H9 (cell line): ENCODE measurements around the gene ARPC5L. TPM values are rescaled to one million over a fixed set of nuclear protein-coding genes. Genes with fewer than 3 reads are reported as not detected.
"Not testable (repeated sequence)": the region's sequence is repeated elsewhere in the genome, so short reads cannot be mapped to it uniquely, and the experiment has no call there.

Experiments
- DNase-seq: peaks from one replicate; pipeline ENCODE4 v3.0.0-alpha.2; 2017
- H2AFZ ChIP-seq: one replicate; pipeline ENCODE4 v1.6.1; 2013; ENCODE audit warnings: mild to moderate bottlenecking, low read length, control low read depth, moderate library complexity
- H2AK5ac ChIP-seq: 2 replicates; pipeline ENCODE4 v1.6.1; 2013; ENCODE audit warnings: low read length, control low read depth, mixed read lengths; ENCODE audit not compliant: insufficient read length
- H2BK120ac ChIP-seq: one replicate; pipeline ENCODE4 v1.6.1; 2013; ENCODE audit warnings: low read depth, mild to moderate bottlenecking, low read length, control low read depth, inconsistent platforms; ENCODE audit not compliant: poor library complexity, severe bottlenecking
- H2BK12ac ChIP-seq: 2 replicates; pipeline ENCODE4 v1.6.1; 2013; ENCODE audit warnings: low read length, control low read depth, mixed read lengths, low read depth; ENCODE audit not compliant: insufficient read length
- H2BK15ac ChIP-seq: 2 replicates; pipeline ENCODE4 v1.6.1; 2013; ENCODE audit warnings: low read depth, low read length, control low read depth
- H2BK20ac ChIP-seq: one replicate; pipeline ENCODE4 v1.6.1; 2013; ENCODE audit warnings: low read depth, mild to moderate bottlenecking, low read length, control low read depth, inconsistent platforms; ENCODE audit not compliant: poor library complexity, severe bottlenecking
- H2BK5ac ChIP-seq: 2 replicates; pipeline ENCODE4 v1.6.1; 2013; ENCODE audit warnings: low read length, control low read depth, mixed read lengths; ENCODE audit not compliant: insufficient read length
- H3K14ac ChIP-seq: 2 replicates; pipeline ENCODE4 v1.6.1; 2013; ENCODE audit warnings: low read length, control low read depth; ENCODE audit not compliant: insufficient read depth
- H3K18ac ChIP-seq: 2 replicates; pipeline ENCODE4 v1.6.1; 2013; ENCODE audit warnings: low read depth, mild to moderate bottlenecking, mixed read lengths, low read length, control low read depth; ENCODE audit not compliant: insufficient read length
- H3K23ac ChIP-seq: 2 replicates; pipeline ENCODE4 v1.6.1; 2013; ENCODE audit warnings: low read length, control low read depth, mixed read lengths, low read depth; ENCODE audit not compliant: insufficient read length
- H3K23me2 ChIP-seq: 2 replicates; pipeline ENCODE4 v1.6.1; 2013; ENCODE audit warnings: low read depth, mild to moderate bottlenecking, mixed read lengths, low read length, control low read depth; ENCODE audit not compliant: insufficient read length, poor library complexity, severe bottlenecking
- H3K27ac ChIP-seq: 2 replicates; pipeline ENCODE4 v1.5.1; 2013; ENCODE audit warnings: low read length, control low read depth, mixed read lengths, low read depth; ENCODE audit not compliant: insufficient read length
- H3K27me3 ChIP-seq: 2 replicates; pipeline ENCODE4 v1.6.1; 2013; ENCODE audit warnings: low read length, control low read depth, inconsistent platforms; ENCODE audit not compliant: insufficient read depth
- H3K4ac ChIP-seq: 2 replicates; pipeline ENCODE4 v1.6.1; 2013; ENCODE audit warnings: low read depth, mild to moderate bottlenecking, control low read depth, inconsistent platforms, low read length, moderate library complexity
- H3K4me1 ChIP-seq: 2 replicates; pipeline ENCODE4 v1.6.1; 2013; ENCODE audit warnings: low read length, control low read depth, inconsistent platforms; ENCODE audit not compliant: insufficient read depth
- H3K4me2 ChIP-seq: 2 replicates; pipeline ENCODE4 v1.6.1; 2013; ENCODE audit warnings: low read length, control low read depth, mixed read lengths; ENCODE audit not compliant: insufficient read length, insufficient read depth
- H3K56ac ChIP-seq: 2 replicates; pipeline ENCODE4 v1.6.1; 2013; ENCODE audit warnings: low read depth, mild to moderate bottlenecking, mixed read lengths, low read length, control low read depth; ENCODE audit not compliant: insufficient read length
- H3K79me1 ChIP-seq: 2 replicates; pipeline ENCODE4 v1.6.1; 2013; ENCODE audit warnings: low read depth, mild to moderate bottlenecking, moderate library complexity, low read length, control low read depth, inconsistent platforms; ENCODE audit not compliant: insufficient read depth, poor library complexity, severe bottlenecking
- H3K79me2 ChIP-seq: 2 replicates; pipeline ENCODE4 v1.6.1; 2013; ENCODE audit warnings: low read length, control low read depth, inconsistent platforms; ENCODE audit not compliant: insufficient read depth
- H3K9ac ChIP-seq: 2 replicates; pipeline ENCODE4 v1.6.1; 2013; ENCODE audit warnings: low read length, control low read depth, mixed read lengths; ENCODE audit not compliant: insufficient read length; ENCODE audit errors: extremely low read depth
- H3K9me3 ChIP-seq: one replicate; pipeline ENCODE4 v1.6.1; 2013; ENCODE audit warnings: low read depth, low read length, inconsistent platforms; ENCODE audit not compliant: control insufficient read depth
- H3T11ph ChIP-seq: one replicate; pipeline ENCODE4 v1.6.1; 2013; ENCODE audit warnings: mild to moderate bottlenecking, low read length, control low read depth, inconsistent platforms
- H4K20me1 ChIP-seq: one replicate; pipeline ENCODE4 v1.6.1; 2013; ENCODE audit not compliant: control insufficient read depth, insufficient read length, insufficient read depth
- H4K5ac ChIP-seq: 2 replicates; pipeline ENCODE4 v1.6.1; 2013; ENCODE audit warnings: low read depth, mild to moderate bottlenecking, mixed read lengths, low read length, control low read depth; ENCODE audit not compliant: insufficient read length
- H4K8ac ChIP-seq: replicated peaks from 2 replicates; pipeline ENCODE4 v1.6.1; 2013; ENCODE audit warnings: low read length, control low read depth, mixed read lengths, low read depth; ENCODE audit not compliant: insufficient read length
- H4K91ac ChIP-seq: 2 replicates; pipeline ENCODE4 v1.6.1; 2013; ENCODE audit warnings: low read depth, mild to moderate bottlenecking, moderate library complexity, mixed read lengths, low read length, control low read depth; ENCODE audit not compliant: insufficient read length
- H3K27ac Mint-ChIP-seq, 3 experiments: 2 replicates in 2 of 3; 3 replicates in 1 of 3; pipeline ENCODE4 v1.8.0; 2020 to 2021; ENCODE audit warnings: mixed read lengths in 3 of 3, mild to moderate bottlenecking in 1 of 3, moderate library complexity in 1 of 3
- H3K27me3 Mint-ChIP-seq: 2 replicates; pipeline ENCODE4 v1.8.0; 2021; ENCODE audit warnings: low read depth, mild to moderate bottlenecking, moderate library complexity, mixed read lengths
- H3K36me3 Mint-ChIP-seq, 3 experiments: 2 replicates in 2 of 3; 3 replicates in 1 of 3; pipeline ENCODE4 v1.8.0; 2020 to 2021; ENCODE audit warnings: low read depth in 3 of 3, mixed read lengths in 3 of 3; ENCODE audit not compliant: insufficient read depth in 1 of 3
- H3K4me1 Mint-ChIP-seq, 2 experiments: 2 replicates each; pipeline ENCODE4 v1.8.0; 2020; ENCODE audit warnings: mixed read lengths in 2 of 2
- H3K4me3 Mint-ChIP-seq, 2 experiments: 2 replicates in 1 of 2; 3 replicates in 1 of 2; pipeline ENCODE4 v1.8.0; 2020 to 2021; ENCODE audit warnings: mild to moderate bottlenecking in 2 of 2, mixed read lengths in 2 of 2, moderate library complexity in 1 of 2
- H3K9me3 Mint-ChIP-seq, 2 experiments: 2 replicates in 1 of 2; 3 replicates in 1 of 2; pipeline ENCODE4 v1.8.0; 2020; ENCODE audit warnings: mild to moderate bottlenecking in 2 of 2, mixed read lengths in 2 of 2, moderate library complexity in 1 of 2
- WGBS: extraction: QIAGEN DNeasy Blood & Tissue Kit; methylation state at CpG from one replicate; pipeline ENCODE4 v1.1.7; 2013; ENCODE audit warnings: missing lambda C conversion rate, low lambda C conversion rate, mixed read lengths; ENCODE audit not compliant: insufficient read length; ENCODE audit errors: extremely low coverage; 5-methylcytosine and 5-hydroxymethylcytosine counted together
- total RNA-seq: library from RNA; stranded (reverse); gene quantifications from 2 replicates; pipeline ENCODE4 v1.2.1, GENCODE V29; 2021

The ARPC5L gene
- total RNA-seq, 1 experiment from 2014 or later, result 67.7 TPM

- H2BK5ac ChIP-seq, H3K4me2 ChIP-seq, H4K20me1 ChIP-seq, H3T11ph ChIP-seq, H4K8ac ChIP-seq, H3K79me1 ChIP-seq, H2BK120ac ChIP-seq, H3K23me2 ChIP-seq, H3K56ac ChIP-seq, H3K27me3 Mint-ChIP-seq, H3K27ac ChIP-seq, H3K79me2 ChIP-seq, H3K9me3 Mint-ChIP-seq, H3K14ac ChIP-seq, H4K5ac ChIP-seq, H3K18ac ChIP-seq, H2BK15ac ChIP-seq, H2AFZ ChIP-seq, H3K36me3 Mint-ChIP-seq, H3K4me3 Mint-ChIP-seq, H3K23ac ChIP-seq, H3K9ac ChIP-seq, H3K27ac Mint-ChIP-seq, DNase-seq, H2BK20ac ChIP-seq, H3K9me3 ChIP-seq, H3K4ac ChIP-seq, H4K91ac ChIP-seq, H3K4me1 ChIP-seq, H3K27me3 ChIP-seq, H2AK5ac ChIP-seq, H2BK12ac ChIP-seq: not testable (repeated sequence)
- peaks cover 2 to 21% of the 10 kb centered on the region in 2 experiments; a peak in 2 of 4 replicates for H3K4me1 Mint-ChIP-seq
- no CpG with 5 or more reads among the region's 52 CpGs for WGBS
Measured at GRCh38 chr9:124838567-124839275, 23.2 kb upstream of the ARPC5L start.
